ENCODE measurements around the gene CPA5.
A peak's percentile ranks its signal among the peaks of the same experiment; 100 is the strongest.

CPA5 gene

DNA sequence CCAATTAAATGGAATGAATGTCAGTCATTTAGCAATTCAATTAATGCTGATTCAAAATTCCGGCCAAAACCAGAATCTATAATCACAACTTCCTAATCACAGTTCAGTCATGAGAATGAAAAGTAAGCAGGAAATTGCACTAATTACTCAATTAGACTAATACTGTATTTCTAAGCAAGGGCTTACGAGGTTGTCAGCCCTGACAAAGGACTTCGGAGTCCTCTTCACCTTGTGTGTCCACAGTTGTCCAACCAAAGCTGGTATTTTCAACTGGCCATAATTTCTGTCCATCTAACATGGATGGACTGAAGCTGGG, 53.1 kb downstream of the CPA5 start:
- Histone ChIP-seq H3K4me3 (replicated peaks; ENCODE audit: insufficient read depth, low read length) (no peak overlapping the region), H3K27me3 (ENCODE audit: insufficient read depth, poor library complexity, severe bottlenecking) (no peaks in the 10 kb centered on the region), H3K27ac (replicated peaks) (no peak overlapping the region)
- no peak for DNase-seq (ENCODE audit: low read depth in 1 of 2, low spot score in 1 of 2)
- TF ChIP-seq GABPA (IDR thresholded peaks at IDR 0.05; ENCODE audit: low read depth) (no peak), POLR2AphosphoS5 (IDR thresholded peaks at IDR 0.05; ENCODE audit: low read depth) (no peak), SPI1 (IDR thresholded peaks at IDR 0.05; ENCODE audit: borderline replicate concordance, low read depth) (no peak)
- TF ChIP-seq, protein P1, sequence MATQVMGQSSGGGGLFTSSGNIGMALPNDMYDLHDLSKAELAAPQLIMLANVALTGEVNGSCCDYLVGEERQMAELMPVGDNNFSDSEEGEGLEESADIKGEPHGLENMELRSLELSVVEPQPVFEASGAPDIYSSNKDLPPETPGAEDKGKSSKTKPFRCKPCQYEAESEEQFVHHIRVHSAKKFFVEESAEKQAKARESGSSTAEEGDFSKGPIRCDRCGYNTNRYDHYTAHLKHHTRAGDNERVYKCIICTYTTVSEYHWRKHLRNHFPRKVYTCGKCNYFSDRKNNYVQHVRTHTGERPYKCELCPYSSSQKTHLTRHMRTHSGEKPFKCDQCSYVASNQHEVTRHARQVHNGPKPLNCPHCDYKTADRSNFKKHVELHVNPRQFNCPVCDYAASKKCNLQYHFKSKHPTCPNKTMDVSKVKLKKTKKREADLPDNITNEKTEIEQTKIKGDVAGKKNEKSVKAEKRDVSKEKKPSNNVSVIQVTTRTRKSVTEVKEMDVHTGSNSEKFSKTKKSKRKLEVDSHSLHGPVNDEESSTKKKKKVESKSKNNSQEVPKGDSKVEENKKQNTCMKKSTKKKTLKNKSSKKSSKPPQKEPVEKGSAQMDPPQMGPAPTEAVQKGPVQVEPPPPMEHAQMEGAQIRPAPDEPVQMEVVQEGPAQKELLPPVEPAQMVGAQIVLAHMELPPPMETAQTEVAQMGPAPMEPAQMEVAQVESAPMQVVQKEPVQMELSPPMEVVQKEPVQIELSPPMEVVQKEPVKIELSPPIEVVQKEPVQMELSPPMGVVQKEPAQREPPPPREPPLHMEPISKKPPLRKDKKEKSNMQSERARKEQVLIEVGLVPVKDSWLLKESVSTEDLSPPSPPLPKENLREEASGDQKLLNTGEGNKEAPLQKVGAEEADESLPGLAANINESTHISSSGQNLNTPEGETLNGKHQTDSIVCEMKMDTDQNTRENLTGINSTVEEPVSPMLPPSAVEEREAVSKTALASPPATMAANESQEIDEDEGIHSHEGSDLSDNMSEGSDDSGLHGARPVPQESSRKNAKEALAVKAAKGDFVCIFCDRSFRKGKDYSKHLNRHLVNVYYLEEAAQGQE (IDR thresholded peaks at IDR 0.05; ENCODE audit: insufficient replicate concordance, low read depth), result no peak
- TF ChIP-seq, protein P2, sequence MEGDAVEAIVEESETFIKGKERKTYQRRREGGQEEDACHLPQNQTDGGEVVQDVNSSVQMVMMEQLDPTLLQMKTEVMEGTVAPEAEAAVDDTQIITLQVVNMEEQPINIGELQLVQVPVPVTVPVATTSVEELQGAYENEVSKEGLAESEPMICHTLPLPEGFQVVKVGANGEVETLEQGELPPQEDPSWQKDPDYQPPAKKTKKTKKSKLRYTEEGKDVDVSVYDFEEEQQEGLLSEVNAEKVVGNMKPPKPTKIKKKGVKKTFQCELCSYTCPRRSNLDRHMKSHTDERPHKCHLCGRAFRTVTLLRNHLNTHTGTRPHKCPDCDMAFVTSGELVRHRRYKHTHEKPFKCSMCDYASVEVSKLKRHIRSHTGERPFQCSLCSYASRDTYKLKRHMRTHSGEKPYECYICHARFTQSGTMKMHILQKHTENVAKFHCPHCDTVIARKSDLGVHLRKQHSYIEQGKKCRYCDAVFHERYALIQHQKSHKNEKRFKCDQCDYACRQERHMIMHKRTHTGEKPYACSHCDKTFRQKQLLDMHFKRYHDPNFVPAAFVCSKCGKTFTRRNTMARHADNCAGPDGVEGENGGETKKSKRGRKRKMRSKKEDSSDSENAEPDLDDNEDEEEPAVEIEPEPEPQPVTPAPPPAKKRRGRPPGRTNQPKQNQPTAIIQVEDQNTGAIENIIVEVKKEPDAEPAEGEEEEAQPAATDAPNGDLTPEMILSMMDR (IDR thresholded peaks at IDR 0.05; ENCODE audit: insufficient read depth, low read length), result no peak

DNA sequence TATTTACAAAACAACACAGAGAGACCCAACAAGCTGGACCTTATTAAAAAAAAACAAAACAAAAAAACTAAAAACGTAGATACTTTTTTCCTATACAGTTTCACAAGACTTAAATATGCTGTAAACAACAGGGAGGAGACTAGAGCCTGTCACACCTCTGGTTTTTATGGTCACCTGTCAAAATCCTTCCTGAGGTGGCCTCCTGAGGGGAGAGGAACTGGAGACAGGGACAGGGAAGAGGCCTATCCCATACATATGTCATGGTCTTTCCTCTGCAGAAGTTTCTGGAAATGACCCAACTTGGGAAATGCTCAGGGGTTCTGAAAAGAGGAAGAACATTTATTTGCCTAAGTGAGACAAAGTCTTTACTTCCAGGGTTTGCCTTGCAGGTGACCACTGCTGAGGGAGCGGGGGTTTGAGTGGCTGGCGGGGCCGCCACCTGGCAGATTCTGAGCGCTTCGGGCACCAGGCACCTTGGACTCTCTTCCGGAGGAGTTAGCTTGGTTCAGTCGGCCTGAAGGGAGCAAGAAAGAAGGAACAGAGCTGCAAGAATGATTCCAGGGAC, 54.0 kb downstream of the CPA5 start:
- DNase-seq (ENCODE audit: low read depth in 1 of 2, low spot score in 1 of 2), result peak in 1 of 2 experiments; percentile 16
- Histone ChIP-seq H3K4me3 (replicated peaks; ENCODE audit: insufficient read depth, low read length) (no peak overlapping the region), H3K27me3 (ENCODE audit: insufficient read depth, poor library complexity, severe bottlenecking) (no peaks in the 10 kb centered on the region), H3K27ac (replicated peaks) (no peak overlapping the region)
- TF ChIP-seq GABPA (IDR thresholded peaks at IDR 0.05; ENCODE audit: low read depth) (no peak), POLR2AphosphoS5 (IDR thresholded peaks at IDR 0.05; ENCODE audit: low read depth) (no peak), SPI1 (IDR thresholded peaks at IDR 0.05; ENCODE audit: borderline replicate concordance, low read depth) (no peak; the same call in 1 of the 2 replicates)
- TF ChIP-seq, protein P1 (IDR thresholded peaks at IDR 0.05; ENCODE audit: insufficient replicate concordance, low read depth), result no peak
- TF ChIP-seq, protein P2 (IDR thresholded peaks at IDR 0.05; ENCODE audit: insufficient read depth, low read length), result no peak

DNA sequence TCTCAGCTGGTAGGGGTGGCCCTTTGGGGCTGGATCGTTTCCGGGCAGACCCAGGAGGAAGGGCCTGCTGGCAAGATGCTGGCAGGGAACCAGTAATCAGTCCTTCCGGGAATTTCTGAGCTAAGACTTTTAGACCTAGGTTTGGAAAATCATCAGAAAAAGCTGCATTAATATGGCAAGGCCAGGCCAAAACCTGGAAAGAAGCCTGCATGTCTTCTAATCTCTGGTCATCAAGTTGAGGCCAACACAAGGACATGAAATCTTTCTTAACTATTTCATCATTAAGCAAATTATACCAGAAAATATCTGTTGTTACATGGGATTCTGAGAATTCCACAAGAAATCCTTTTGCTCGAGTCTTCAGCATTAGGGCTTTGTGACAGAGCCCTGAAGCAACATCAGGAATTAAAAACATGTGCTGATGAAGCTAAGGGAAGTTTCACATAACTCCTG, 55.5 kb downstream of the CPA5 start:
- no peak overlapping the region for H3K4me3 ChIP-seq (replicated peaks; ENCODE audit: insufficient read depth, low read length)
- TF ChIP-seq POLR2AphosphoS5 (IDR thresholded peaks at IDR 0.05; ENCODE audit: low read depth), result no peak
- no peak for TF ChIP-seq GABPA (IDR thresholded peaks at IDR 0.05; ENCODE audit: low read depth)
- TF ChIP-seq, protein P2 (IDR thresholded peaks at IDR 0.05; ENCODE audit: insufficient read depth, low read length), result no peak
- TF ChIP-seq, protein P1 (IDR thresholded peaks at IDR 0.05; ENCODE audit: insufficient replicate concordance, low read depth), result no peak
- TF ChIP-seq SPI1 (IDR thresholded peaks at IDR 0.05; ENCODE audit: borderline replicate concordance, low read depth), result no peak
- no peak overlapping the region for H3K27ac ChIP-seq (replicated peaks)
- no peak for DNase-seq (ENCODE audit: low read depth in 1 of 2, low spot score in 1 of 2)
- H3K27me3 ChIP-seq (ENCODE audit: insufficient read depth, poor library complexity, severe bottlenecking), result no peaks in the 10 kb centered on the region
